Measurements from ENCODE around the gene RGS7. TPM values are rescaled to one million over a fixed set of nuclear protein-coding genes. Genes with fewer than 3 reads are reported as not detected.
"Not testable (repeated sequence)": the region's sequence is repeated elsewhere in the genome, so short reads cannot be mapped to it uniquely, and the experiment has no call there.

RGS7 gene
- polyA plus RNA-seq, 1 donor (not counting 4 experiments of a cell fraction or from before 2014, with no cell fraction given): not detected

DNA sequence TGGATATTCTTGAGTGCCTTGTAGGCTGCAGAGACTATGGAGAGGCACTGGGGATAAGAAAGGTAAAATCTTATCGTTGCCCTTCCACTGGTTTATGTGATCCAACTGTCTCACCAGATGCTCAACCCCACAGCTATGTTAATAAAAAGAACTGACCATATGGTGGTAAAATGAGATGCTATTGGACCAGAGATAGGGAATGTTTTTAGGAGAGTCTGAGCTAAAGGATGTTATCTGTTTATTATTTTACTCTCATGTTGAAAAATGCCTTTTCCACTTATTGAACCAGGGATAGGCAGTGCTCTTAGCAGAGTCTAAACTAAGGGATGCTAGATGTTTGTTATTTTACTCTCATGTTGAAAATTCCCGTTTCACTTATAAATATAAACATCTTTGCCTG, 572.2 kb downstream of the RGS7 start:
- Histone ChIP-seq H3K4me3 (ENCODE audit: control insufficient read depth in 2 of 3, extremely low read depth in 1 of 3, insufficient read depth in 2 of 3, low read depth in 1 of 3, low read length in 3 of 3) (no peak overlapping the region), H3K79me2 (ENCODE audit: control insufficient read depth, insufficient read depth, low read length) (no peaks in the 10 kb centered on the region), H3K4me2 (ENCODE audit: control insufficient read depth, extremely low read depth, insufficient read depth, low read depth, low read length) (no peak overlapping the region), H3K27ac (ENCODE audit: control insufficient read depth, insufficient read depth, low read length) (no peak overlapping the region), H2AFZ (ENCODE audit: control insufficient read depth, low read length) (no peak overlapping the region), H3K9me1 (ENCODE audit: control insufficient read depth, extremely low read depth, insufficient read depth, low read length) (no peaks in the 10 kb centered on the region), H3K36me3 (ENCODE audit: control insufficient read depth in 2 of 2, extremely low read depth in 1 of 2, insufficient read depth in 2 of 2, low read length in 2 of 2) (no peaks in the 10 kb centered on the region), H4K20me1 (ENCODE audit: control insufficient read depth, extremely low read depth, insufficient read depth, low read length) (no peaks in the 10 kb centered on the region), H3K9me3 (ENCODE audit: control insufficient read depth, low read depth, low read length) (no peaks in the 10 kb centered on the region), H3K9ac (ENCODE audit: control insufficient read depth, extremely low read depth, insufficient read depth, low read length) (no peak overlapping the region), H3K27me3 (ENCODE audit: control insufficient read depth, extremely low read depth, insufficient read depth, low read length) (no peaks in the 10 kb centered on the region), H3K4me1 (ENCODE audit: control insufficient read depth, extremely low read depth, insufficient read depth, low read length) (no peaks in the 10 kb centered on the region)
- TF ChIP-seq, protein P1, sequence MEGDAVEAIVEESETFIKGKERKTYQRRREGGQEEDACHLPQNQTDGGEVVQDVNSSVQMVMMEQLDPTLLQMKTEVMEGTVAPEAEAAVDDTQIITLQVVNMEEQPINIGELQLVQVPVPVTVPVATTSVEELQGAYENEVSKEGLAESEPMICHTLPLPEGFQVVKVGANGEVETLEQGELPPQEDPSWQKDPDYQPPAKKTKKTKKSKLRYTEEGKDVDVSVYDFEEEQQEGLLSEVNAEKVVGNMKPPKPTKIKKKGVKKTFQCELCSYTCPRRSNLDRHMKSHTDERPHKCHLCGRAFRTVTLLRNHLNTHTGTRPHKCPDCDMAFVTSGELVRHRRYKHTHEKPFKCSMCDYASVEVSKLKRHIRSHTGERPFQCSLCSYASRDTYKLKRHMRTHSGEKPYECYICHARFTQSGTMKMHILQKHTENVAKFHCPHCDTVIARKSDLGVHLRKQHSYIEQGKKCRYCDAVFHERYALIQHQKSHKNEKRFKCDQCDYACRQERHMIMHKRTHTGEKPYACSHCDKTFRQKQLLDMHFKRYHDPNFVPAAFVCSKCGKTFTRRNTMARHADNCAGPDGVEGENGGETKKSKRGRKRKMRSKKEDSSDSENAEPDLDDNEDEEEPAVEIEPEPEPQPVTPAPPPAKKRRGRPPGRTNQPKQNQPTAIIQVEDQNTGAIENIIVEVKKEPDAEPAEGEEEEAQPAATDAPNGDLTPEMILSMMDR (optimal IDR thresholded peaks at IDR 0.05 in 1 of 3, IDR thresholded peaks at IDR 0.05 in 1 of 3, conservative IDR thresholded peaks at IDR 0.05 in 1 of 3; ENCODE audit: extremely low read depth in 1 of 3, insufficient read depth in 2 of 3, low read length in 3 of 3): no peak
- TF ChIP-seq EZH2 (IDR thresholded peaks at IDR 0.05; ENCODE audit: low read length): no peak
- DNase-seq (ENCODE audit: low read depth, low spot score) (no peak), FAIRE-seq (no peak)
- dilution Hi-C loops (cut with MboI; ENCODE audit: extremely low pct_ligation_motif_present, low sequenced_read_pairs): no loop called here

DNA sequence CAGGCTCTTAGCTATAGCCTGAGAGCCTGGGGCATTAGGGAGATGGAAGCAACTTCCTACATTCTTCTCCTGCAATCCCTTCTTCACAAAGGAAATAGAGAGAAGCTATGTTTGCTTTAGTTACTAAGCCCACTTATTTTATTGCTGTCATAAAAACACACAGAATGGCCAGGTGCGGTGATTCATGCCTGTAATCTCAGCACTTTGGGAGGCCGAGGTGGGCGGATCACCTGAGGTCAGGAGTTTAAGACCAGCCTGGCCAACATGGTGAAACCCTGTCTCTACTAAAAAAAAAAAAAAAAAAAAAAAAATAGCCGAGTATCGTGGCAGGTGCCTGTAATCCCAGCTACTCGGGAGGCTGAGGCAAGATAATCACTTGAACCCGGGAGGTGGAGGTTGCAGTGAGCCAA, 573.3 kb downstream of the RGS7 start:
- H3K9me3 ChIP-seq (ENCODE audit: control insufficient read depth, low read depth, low read length); H3K4me1 ChIP-seq (ENCODE audit: control insufficient read depth, extremely low read depth, insufficient read depth, low read length); H3K79me2 ChIP-seq (ENCODE audit: control insufficient read depth, insufficient read depth, low read length); H3K27ac ChIP-seq (ENCODE audit: control insufficient read depth, insufficient read depth, low read length); H2AFZ ChIP-seq (ENCODE audit: control insufficient read depth, low read length); H3K36me3 ChIP-seq (ENCODE audit: control insufficient read depth in 2 of 2, extremely low read depth in 1 of 2, insufficient read depth in 2 of 2, low read length in 2 of 2); H3K9me1 ChIP-seq (ENCODE audit: control insufficient read depth, extremely low read depth, insufficient read depth, low read length); H3K9ac ChIP-seq (ENCODE audit: control insufficient read depth, extremely low read depth, insufficient read depth, low read length); dilution Hi-C loops (cut with MboI; ENCODE audit: extremely low pct_ligation_motif_present, low sequenced_read_pairs); H4K20me1 ChIP-seq (ENCODE audit: control insufficient read depth, extremely low read depth, insufficient read depth, low read length); H3K27me3 ChIP-seq (ENCODE audit: control insufficient read depth, extremely low read depth, insufficient read depth, low read length); DNase-seq (ENCODE audit: low read depth, low spot score); H3K4me3 ChIP-seq (ENCODE audit: control insufficient read depth in 2 of 3, extremely low read depth in 1 of 3, insufficient read depth in 2 of 3, low read depth in 1 of 3, low read length in 3 of 3); H3K4me2 ChIP-seq (ENCODE audit: control insufficient read depth, extremely low read depth, insufficient read depth, low read depth, low read length); FAIRE-seq: not testable (repeated sequence)

DNA sequence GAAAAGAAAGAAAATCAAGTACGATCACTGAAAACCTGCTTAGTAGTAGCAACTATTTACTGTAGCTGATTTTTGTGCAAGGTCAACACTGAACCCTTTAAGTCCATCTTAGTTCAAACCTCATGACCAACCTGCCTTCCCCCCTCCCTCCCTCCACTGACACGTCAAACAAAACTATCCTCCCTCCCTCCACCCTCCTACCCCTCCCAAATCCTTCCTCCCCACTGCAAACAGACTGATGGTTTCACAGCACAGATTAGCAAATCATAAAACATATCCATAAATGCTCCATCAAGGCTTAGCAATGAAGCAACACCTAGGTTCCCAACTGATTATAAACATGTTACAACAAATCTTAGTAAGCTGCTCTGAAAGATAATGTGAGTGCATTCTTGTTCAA, 580.8 kb downstream of the RGS7 start:
- no peaks in the 10 kb centered on the region for H3K9me1 ChIP-seq (ENCODE audit: control insufficient read depth, extremely low read depth, insufficient read depth, low read length)
- no peak for TF ChIP-seq EZH2 (IDR thresholded peaks at IDR 0.05; ENCODE audit: low read length)
- TF ChIP-seq, protein P1 (optimal IDR thresholded peaks at IDR 0.05 in 1 of 3, IDR thresholded peaks at IDR 0.05 in 1 of 3, conservative IDR thresholded peaks at IDR 0.05 in 1 of 3; ENCODE audit: extremely low read depth in 1 of 3, insufficient read depth in 2 of 3, low read length in 3 of 3): no peak
- dilution Hi-C loops (cut with MboI; ENCODE audit: extremely low pct_ligation_motif_present, low sequenced_read_pairs): no loop called here
- H4K20me1 ChIP-seq (ENCODE audit: control insufficient read depth, extremely low read depth, insufficient read depth, low read length): no peaks in the 10 kb centered on the region
- no peak overlapping the region for H3K9ac ChIP-seq (ENCODE audit: control insufficient read depth, extremely low read depth, insufficient read depth, low read length)
- no peak for DNase-seq (ENCODE audit: low read depth, low spot score)
- no peak overlapping the region for H3K27ac ChIP-seq (ENCODE audit: control insufficient read depth, insufficient read depth, low read length)
- no peak overlapping the region for H3K4me3 ChIP-seq (ENCODE audit: control insufficient read depth in 2 of 3, extremely low read depth in 1 of 3, insufficient read depth in 2 of 3, low read depth in 1 of 3, low read length in 3 of 3)
- no peak overlapping the region for H3K4me2 ChIP-seq (ENCODE audit: control insufficient read depth, extremely low read depth, insufficient read depth, low read depth, low read length)
- no peaks in the 10 kb centered on the region for H3K9me3 ChIP-seq (ENCODE audit: control insufficient read depth, low read depth, low read length)
- H3K4me1 ChIP-seq (ENCODE audit: control insufficient read depth, extremely low read depth, insufficient read depth, low read length): no peaks in the 10 kb centered on the region
- no peaks in the 10 kb centered on the region for H3K79me2 ChIP-seq (ENCODE audit: control insufficient read depth, insufficient read depth, low read length)
- no peak for FAIRE-seq
- H3K27me3 ChIP-seq (ENCODE audit: control insufficient read depth, extremely low read depth, insufficient read depth, low read length): no peaks in the 10 kb centered on the region
- H3K36me3 ChIP-seq (ENCODE audit: control insufficient read depth in 2 of 2, extremely low read depth in 1 of 2, insufficient read depth in 2 of 2, low read length in 2 of 2): no peaks in the 10 kb centered on the region
- H2AFZ ChIP-seq (ENCODE audit: control insufficient read depth, low read length): no peak overlapping the region

Data from keratinocyte (primary cell).